ENCODE measurements around the gene PHF14. TPM values are rescaled to one million over a fixed set of nuclear protein-coding genes. Genes with fewer than 3 reads are reported as not detected.

Gene PHF14
- total RNA-seq, 4 donors from 2014 or later: 18.5 to 30.6 (median 23.4) TPM

GRCh38 chr7:11153694-11154093 lies 180.0 kb downstream of the PHF14 start:
- H3K4me3 ChIP-seq (ENCODE audit: low read depth, poor library complexity, severe bottlenecking): no peak overlapping the region
- DNase-seq (ENCODE audit: low spot score in 2 of 2): no peak
- intact Hi-C loops (cut with DNase I; ENCODE audit: low total_unique reads): no loop called here
- 86 to 93% methylated on average over 4 of the region's 4 CpGs for WGBS, 2 donors
- TF ChIP-seq POLR2A (IDR thresholded peaks at IDR 0.05): no peak
- TF ChIP-seq, protein P1, sequence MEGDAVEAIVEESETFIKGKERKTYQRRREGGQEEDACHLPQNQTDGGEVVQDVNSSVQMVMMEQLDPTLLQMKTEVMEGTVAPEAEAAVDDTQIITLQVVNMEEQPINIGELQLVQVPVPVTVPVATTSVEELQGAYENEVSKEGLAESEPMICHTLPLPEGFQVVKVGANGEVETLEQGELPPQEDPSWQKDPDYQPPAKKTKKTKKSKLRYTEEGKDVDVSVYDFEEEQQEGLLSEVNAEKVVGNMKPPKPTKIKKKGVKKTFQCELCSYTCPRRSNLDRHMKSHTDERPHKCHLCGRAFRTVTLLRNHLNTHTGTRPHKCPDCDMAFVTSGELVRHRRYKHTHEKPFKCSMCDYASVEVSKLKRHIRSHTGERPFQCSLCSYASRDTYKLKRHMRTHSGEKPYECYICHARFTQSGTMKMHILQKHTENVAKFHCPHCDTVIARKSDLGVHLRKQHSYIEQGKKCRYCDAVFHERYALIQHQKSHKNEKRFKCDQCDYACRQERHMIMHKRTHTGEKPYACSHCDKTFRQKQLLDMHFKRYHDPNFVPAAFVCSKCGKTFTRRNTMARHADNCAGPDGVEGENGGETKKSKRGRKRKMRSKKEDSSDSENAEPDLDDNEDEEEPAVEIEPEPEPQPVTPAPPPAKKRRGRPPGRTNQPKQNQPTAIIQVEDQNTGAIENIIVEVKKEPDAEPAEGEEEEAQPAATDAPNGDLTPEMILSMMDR (IDR thresholded peaks at IDR 0.05): no peak

- DNase-seq (ENCODE audit: low spot score in 2 of 2): no peak
- TF ChIP-seq, protein P1 (IDR thresholded peaks at IDR 0.05): no peak
- TF ChIP-seq POLR2A (IDR thresholded peaks at IDR 0.05): no peak
- 61 to 67% methylated on average over 1 of the region's 1 CpG for WGBS, 2 donors
- H3K4me3 ChIP-seq (ENCODE audit: low read depth, poor library complexity, severe bottlenecking): no peak overlapping the region
- intact Hi-C loops (cut with DNase I; ENCODE audit: low total_unique reads): no loop called here
Observed at GRCh38 chr7:11155883-11156282, 182.2 kb downstream of the PHF14 start.

GRCh38 chr7:11161499-11161898 lies 187.8 kb downstream of the PHF14 start:
- no peak for DNase-seq (ENCODE audit: low spot score in 2 of 2)
- intact Hi-C loops (cut with DNase I; ENCODE audit: low total_unique reads): no loop called here
- no peak overlapping the region for H3K4me3 ChIP-seq (ENCODE audit: low read depth, poor library complexity, severe bottlenecking)
- WGBS, 2 donors: 98 to 100% methylated on average over 1 of the region's 1 CpG
- TF ChIP-seq, protein P1 (IDR thresholded peaks at IDR 0.05): no peak
- no peak for TF ChIP-seq POLR2A (IDR thresholded peaks at IDR 0.05)

GRCh38 chr7:11163220-11163619 lies 189.5 kb downstream of the PHF14 start:
- no peak overlapping the region for H3K4me3 ChIP-seq (ENCODE audit: low read depth, poor library complexity, severe bottlenecking)
- intact Hi-C loops (cut with DNase I; ENCODE audit: low total_unique reads): no loop called here
- 97 to 98% methylated on average over 1 of the region's 1 CpG for WGBS, 2 donors
- no peak for DNase-seq (ENCODE audit: low spot score in 2 of 2)
- TF ChIP-seq, protein P1 (IDR thresholded peaks at IDR 0.05): no peak
- TF ChIP-seq POLR2A (IDR thresholded peaks at IDR 0.05): no peak

DNA sequence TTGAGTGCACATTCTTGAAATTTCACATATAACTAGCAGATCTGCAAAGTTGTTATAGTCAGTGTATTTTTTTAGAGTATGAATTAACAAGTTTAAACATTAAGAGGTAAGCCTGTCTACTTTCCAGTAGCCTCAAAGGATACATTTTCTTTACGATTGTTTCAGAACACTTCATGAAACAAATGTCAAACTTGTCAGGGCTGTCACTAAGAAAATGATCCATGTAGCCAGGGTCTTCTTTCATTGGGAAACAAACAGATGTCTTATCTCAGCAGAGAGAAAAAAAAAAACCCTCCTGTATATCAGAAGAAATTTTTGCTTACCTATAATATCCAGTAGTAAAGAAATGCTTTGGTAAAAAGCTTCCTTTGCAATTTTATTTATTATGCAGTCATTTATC lies 192.4 kb downstream of the PHF14 start:
- intact Hi-C loops (cut with DNase I; ENCODE audit: low total_unique reads): no loop called here
- no peak for DNase-seq (ENCODE audit: low spot score in 2 of 2)
- TF ChIP-seq, protein P1 (IDR thresholded peaks at IDR 0.05): no peak
- no peak for TF ChIP-seq POLR2A (IDR thresholded peaks at IDR 0.05)
- no peak overlapping the region for H3K4me3 ChIP-seq (ENCODE audit: low read depth, poor library complexity, severe bottlenecking)
- WGBS, 2 donors: 88 to 90% methylated on average over 1 of the region's 1 CpG

DNA sequence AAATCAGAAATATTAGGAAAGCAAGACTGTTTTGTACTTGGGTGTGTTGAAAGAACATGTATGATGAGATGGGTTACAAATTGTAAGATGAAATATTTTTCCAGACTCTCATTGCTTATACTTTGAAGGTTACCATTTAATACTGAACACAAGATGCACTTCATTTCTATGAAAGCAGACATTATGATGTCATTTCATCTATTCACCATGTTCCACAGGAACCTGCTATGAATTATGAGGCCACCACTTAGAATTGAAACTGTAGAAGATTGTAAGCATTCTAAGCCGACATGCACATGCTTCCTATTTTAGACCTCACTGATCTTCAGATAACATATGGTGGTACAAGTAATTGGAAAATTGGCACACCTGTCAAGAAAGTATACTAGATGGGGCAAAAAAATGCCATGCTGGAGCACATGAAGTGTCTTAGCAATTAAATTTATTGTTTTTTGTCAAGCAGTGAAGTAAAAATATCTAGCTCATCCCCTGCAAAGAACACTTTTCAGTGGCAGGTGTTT lies 195.0 kb downstream of the PHF14 start:
- intact Hi-C loops (cut with DNase I; ENCODE audit: low total_unique reads): no loop called here
- 50 to 56% methylated on average over 1 of the region's 1 CpG for WGBS, 2 donors

More for the DNA sequence above, 195.0 kb downstream of the PHF14 start:
- no peak overlapping the region for H3K4me3 ChIP-seq (ENCODE audit: low read depth, poor library complexity, severe bottlenecking)
- DNase-seq (ENCODE audit: low spot score in 2 of 2): no peak
- TF ChIP-seq, protein P1 (IDR thresholded peaks at IDR 0.05): no peak
